ENCODE data around the gene BAG3. TPM values are rescaled to one million over a fixed set of nuclear protein-coding genes. Genes with fewer than 3 reads are reported as not detected.

The BAG3 gene
- total RNA-seq, 1 donor from 2014 or later = 24.6 TPM

DNA sequence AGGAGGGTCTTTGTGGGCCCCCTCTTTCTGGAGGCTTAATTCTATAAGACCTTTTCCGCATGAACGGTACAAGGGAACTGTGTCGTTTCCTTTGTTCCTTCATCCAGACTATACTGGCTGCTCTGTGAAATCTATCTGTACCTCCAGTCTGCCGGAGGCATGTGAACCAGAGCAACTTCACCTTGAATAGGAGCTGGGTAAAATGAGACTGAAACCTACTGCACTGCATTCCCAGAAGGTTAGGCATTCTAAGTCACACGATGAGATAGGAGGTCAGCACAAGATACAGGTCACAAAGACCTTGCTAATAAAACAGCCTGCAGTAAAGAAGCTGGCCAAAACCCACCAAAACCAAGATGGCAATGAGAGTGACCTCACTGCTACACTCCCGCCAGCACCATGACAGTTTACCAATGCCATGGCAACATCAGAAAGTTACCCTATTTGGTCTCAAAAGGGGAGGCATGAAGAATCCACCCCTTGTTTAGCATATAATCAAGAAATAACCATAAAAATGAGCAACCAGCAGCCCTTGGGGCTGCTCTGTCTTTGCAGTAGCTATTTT lies 37.9 kb downstream of the BAG3 start:
- peaks cover 44% of the 10 kb centered on the region for H3K4me1 Mint-ChIP-seq (ENCODE audit: unreplicated experiment)
- TF ChIP-seq CTCF (IDR thresholded peaks at IDR 0.05; ENCODE audit: unreplicated experiment) = no peak
- H3K9me3 Mint-ChIP-seq (ENCODE audit: unreplicated experiment) = no peaks in the 10 kb centered on the region
- peaks cover 6% of the 10 kb centered on the region for H3K36me3 Mint-ChIP-seq (ENCODE audit: low read depth, unreplicated experiment)
- no peak overlapping the region for H3K4me3 Mint-ChIP-seq (ENCODE audit: unreplicated experiment)
- H3K27ac Mint-ChIP-seq (ENCODE audit: unreplicated experiment) = peak overlapping the region; percentile 25
- no peak for DNase-seq (ENCODE audit: low spot score)
- H3K27me3 Mint-ChIP-seq (ENCODE audit: unreplicated experiment) = peaks cover 5% of the 10 kb centered on the region

- Mint-ChIP-seq H3K27ac (ENCODE audit: unreplicated experiment) (no peak overlapping the region), H3K4me3 (ENCODE audit: unreplicated experiment) (no peak overlapping the region), H3K27me3 (ENCODE audit: unreplicated experiment) (peaks cover 4% of the 10 kb centered on the region), H3K4me1 (ENCODE audit: unreplicated experiment) (peaks cover 46% of the 10 kb centered on the region), H3K9me3 (ENCODE audit: unreplicated experiment) (no peaks in the 10 kb centered on the region), H3K36me3 (ENCODE audit: low read depth, unreplicated experiment) (peaks cover 17% of the 10 kb centered on the region)
- no peak for DNase-seq (ENCODE audit: low spot score)
- no peak for TF ChIP-seq CTCF (IDR thresholded peaks at IDR 0.05; ENCODE audit: unreplicated experiment)
These were observed 40.5 kb downstream of the BAG3 start for GRCh38 chr10:119691726-119692125.

- Mint-ChIP-seq H3K27me3 (ENCODE audit: unreplicated experiment) (peaks cover 4% of the 10 kb centered on the region), H3K4me3 (ENCODE audit: unreplicated experiment) (peak overlapping the region; percentile 2), H3K9me3 (ENCODE audit: unreplicated experiment) (no peaks in the 10 kb centered on the region), H3K4me1 (ENCODE audit: unreplicated experiment) (peaks cover 32% of the 10 kb centered on the region), H3K36me3 (ENCODE audit: low read depth, unreplicated experiment) (peaks cover 17% of the 10 kb centered on the region), H3K27ac (ENCODE audit: unreplicated experiment) (peak overlapping the region; percentile 11)
- no peak for TF ChIP-seq CTCF (IDR thresholded peaks at IDR 0.05; ENCODE audit: unreplicated experiment)
- no peak for DNase-seq (ENCODE audit: low spot score)
These were observed 42.2 kb downstream of the BAG3 start for GRCh38 chr10:119693262-119693957.

GRCh38 chr10:119694608-119695007 lies 43.4 kb downstream of the BAG3 start:
- Mint-ChIP-seq H3K27me3 (ENCODE audit: unreplicated experiment) (peaks cover 4% of the 10 kb centered on the region), H3K27ac (ENCODE audit: unreplicated experiment) (no peak overlapping the region), H3K4me1 (ENCODE audit: unreplicated experiment) (peaks cover 23% of the 10 kb centered on the region), H3K9me3 (ENCODE audit: unreplicated experiment) (no peaks in the 10 kb centered on the region), H3K4me3 (ENCODE audit: unreplicated experiment) (no peak overlapping the region), H3K36me3 (ENCODE audit: low read depth, unreplicated experiment) (peaks cover 14% of the 10 kb centered on the region)
- TF ChIP-seq CTCF (IDR thresholded peaks at IDR 0.05; ENCODE audit: unreplicated experiment) = no peak
- no peak for DNase-seq (ENCODE audit: low spot score)

- Mint-ChIP-seq H3K27me3 (ENCODE audit: unreplicated experiment) (no peaks in the 10 kb centered on the region), H3K27ac (ENCODE audit: unreplicated experiment) (no peak overlapping the region), H3K4me1 (ENCODE audit: unreplicated experiment) (no peaks in the 10 kb centered on the region), H3K36me3 (ENCODE audit: low read depth, unreplicated experiment) (peaks cover 5% of the 10 kb centered on the region), H3K4me3 (ENCODE audit: unreplicated experiment) (no peak overlapping the region), H3K9me3 (ENCODE audit: unreplicated experiment) (no peaks in the 10 kb centered on the region)
- no peak for DNase-seq (ENCODE audit: low spot score)
- no peak for TF ChIP-seq CTCF (IDR thresholded peaks at IDR 0.05; ENCODE audit: unreplicated experiment)
These were observed 49.3 kb downstream of the BAG3 start for GRCh38 chr10:119700321-119700954.

Data from endothelial cell (in vitro differentiated cells).